Activated T-helper 1 cell treated with Interleukin-2 at 50 U/mL for 16 hours (primary cell): Measurements from ENCODE around the gene GNMT.
"Not testable (repeated sequence)": the region's sequence is repeated elsewhere in the genome, so short reads cannot be mapped to it uniquely, and the experiment has no call there.

ENCODE experiments used
- DNase-seq: peaks from one replicate; pipeline ENCODE4 v3.0.0-alpha.2; 2020; ENCODE audit warnings: low read depth

GNMT gene

GRCh38 chr6:42941356-42941755, 19.2 kb upstream of the GNMT start:
- DNase-seq, result not testable (repeated sequence)

GRCh38 chr6:42942444-42942843, 18.1 kb upstream of the GNMT start:
- DNase-seq, result no peak

GRCh38 chr6:42947950-42948349, 12.6 kb upstream of the GNMT start:
- no peak for DNase-seq

DNA sequence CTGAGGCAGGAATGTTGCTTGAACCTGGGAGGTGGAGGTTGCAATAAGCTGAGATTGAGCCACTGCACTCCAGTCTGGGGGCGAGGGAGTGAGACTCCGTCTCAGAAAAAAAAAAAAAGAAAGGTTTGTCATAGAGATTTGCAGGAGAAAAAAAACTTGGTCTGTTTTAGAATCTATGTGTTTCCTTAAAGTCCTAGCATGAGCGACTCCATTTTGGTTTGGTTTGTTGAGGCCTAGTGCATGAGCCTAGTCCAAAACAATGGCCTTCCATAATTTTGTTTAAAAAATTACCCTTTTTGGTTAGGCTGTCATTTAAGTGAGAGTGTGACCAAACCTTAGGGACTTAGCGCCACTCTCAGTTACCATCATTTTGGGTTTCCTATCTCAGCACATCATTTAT, 8.2 kb upstream of the GNMT start:
- no peak for DNase-seq

DNA sequence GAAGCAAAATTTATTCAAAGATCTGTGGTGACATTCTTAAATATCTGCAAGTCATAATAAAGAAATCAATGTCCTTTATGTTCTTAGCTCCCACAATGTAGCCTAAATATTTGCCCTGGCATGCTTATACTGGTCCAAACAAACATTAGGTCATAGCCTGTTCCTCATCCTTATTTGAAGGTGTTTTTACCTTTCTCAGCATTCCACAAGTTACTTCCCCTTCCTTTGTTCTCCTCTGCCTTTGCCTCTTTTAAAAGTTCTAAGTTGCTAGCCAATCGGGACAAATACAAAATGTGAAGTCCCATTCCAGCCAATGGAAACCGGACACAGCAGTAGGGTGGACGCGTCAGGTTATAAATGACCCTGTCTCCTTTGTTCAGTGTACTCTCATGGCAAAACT, 6.1 kb upstream of the GNMT start:
- not testable (repeated sequence) for DNase-seq

DNA sequence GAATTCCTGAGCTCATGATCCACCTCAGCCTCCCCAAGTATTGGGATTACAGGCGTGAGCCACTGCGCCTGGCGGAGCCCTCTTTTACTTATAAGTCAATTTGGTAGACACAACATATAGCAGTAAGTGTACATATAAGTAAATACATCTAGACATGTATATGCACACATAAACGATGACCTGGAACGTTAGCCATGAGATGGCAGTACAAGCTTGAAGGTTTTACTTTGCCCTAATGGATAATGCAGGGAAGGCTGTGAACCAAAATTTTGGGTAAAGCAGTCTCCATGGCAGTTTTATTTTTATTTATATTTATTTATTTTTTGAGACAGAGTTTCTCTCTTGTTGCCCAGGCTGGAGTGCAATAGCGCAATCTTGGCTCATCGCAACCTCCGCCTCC, 2.4 kb upstream of the GNMT start:
- no peak for DNase-seq

GRCh38 chr6:42959917-42960242, 674 bp upstream of the GNMT start:
- DNase-seq, result no peak

- DNase-seq, result no peak
Measured at GRCh38 chr6:42961020-42961470, 491 bp downstream of the GNMT start.

DNA sequence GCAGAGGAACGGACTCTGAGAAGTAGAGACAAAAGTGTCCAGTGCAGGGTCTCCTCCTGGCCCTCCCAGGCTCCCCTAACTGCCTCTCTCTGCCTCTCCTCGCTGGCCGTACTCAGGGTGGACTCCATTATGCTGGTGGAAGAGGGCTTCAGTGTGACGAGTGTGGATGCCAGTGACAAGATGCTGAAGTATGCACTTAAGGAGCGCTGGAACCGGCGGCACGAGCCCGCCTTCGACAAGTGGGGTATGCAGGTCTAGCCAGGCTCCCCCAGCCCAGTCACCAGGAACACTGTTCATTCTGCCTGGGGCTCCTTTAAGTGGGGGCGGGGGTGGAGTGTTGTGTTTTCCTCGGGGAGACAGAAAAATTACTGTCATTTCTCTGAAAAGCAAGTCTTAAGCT, 1.5 kb downstream of the GNMT start:
- no peak for DNase-seq

DNA sequence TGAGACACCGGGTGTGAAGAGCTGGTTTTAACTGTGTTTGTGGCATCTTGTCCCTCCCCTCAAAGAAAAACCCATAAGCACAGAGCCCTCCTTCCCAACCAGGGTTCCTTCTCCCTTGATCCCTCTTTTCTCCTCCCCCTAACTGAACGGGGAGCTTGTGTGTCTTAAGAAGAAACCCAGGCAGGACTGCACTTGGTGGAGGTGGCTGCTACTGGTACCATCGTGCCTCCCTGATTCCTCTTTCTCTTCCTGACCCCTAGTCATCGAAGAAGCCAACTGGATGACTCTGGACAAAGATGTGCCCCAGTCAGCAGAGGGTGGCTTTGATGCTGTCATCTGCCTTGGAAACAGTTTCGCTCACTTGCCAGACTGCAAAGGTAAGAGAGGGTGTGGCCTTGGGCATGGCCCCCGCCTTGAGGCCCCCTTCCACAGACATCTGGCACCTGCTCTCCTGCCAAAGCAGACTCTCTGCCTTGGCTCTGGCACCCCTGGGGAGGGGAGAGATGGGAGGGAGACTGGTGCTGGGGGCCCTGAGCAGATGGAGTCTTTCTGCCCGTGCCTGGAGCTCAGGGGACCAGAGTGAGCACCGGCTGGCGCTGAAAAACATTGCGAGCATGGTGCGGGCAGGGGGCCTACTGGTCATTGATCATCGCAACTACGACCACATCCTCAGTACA, 2.1 kb downstream of the GNMT start:
- no peak for DNase-seq

- DNase-seq, result no peak
Measured at GRCh38 chr6:42963179-42963854, 2.8 kb downstream of the GNMT start.

- DNase-seq, result no peak
Measured at GRCh38 chr6:42963855-42964605, 3.5 kb downstream of the GNMT start.

DNA sequence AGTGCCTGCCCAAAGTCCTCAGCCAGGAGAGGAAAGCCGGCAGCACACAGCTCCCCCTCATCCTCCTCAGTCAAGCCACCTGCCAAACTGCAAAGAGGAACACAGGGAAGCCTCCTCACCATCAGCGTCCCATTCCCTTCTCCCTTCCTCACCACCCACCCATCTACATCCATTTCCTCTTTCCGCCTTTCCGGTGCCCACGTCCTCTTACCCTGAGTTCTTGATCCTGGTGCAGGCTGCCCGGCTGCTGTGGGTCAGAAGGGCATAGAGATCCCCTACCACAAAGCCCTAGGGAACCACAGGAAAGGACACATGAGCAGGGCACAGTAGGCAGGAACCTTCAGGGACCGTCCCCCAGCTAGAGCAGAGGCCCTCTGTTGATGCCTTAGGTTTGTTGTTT, 6.0 kb downstream of the GNMT start:
- no peak for DNase-seq

- no peak for DNase-seq
Measured at GRCh38 chr6:42967228-42967627, 6.7 kb downstream of the GNMT start.

- no peak for DNase-seq
Measured at GRCh38 chr6:42968126-42968701, 7.7 kb downstream of the GNMT start.

DNA sequence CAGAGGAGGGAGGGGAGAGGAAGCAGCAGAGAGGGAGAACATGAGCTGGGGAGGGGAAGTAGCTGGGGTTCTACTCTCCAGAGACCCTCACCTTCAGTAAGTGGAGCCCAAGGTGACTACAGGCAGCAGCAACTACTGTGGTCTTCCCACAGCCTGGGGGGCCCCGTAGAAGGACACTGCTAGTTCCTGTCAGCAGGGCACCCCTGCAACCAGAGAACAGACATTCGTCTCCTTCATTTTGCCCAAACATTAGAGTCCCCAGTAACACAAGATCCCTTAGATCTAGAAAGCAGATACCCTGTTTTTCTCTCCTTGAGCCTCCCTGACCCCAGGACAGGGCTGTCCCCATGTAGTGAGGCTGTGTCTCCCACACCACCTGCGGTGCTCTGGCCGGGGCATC, 8.2 kb downstream of the GNMT start:
- DNase-seq, result no peak

DNA sequence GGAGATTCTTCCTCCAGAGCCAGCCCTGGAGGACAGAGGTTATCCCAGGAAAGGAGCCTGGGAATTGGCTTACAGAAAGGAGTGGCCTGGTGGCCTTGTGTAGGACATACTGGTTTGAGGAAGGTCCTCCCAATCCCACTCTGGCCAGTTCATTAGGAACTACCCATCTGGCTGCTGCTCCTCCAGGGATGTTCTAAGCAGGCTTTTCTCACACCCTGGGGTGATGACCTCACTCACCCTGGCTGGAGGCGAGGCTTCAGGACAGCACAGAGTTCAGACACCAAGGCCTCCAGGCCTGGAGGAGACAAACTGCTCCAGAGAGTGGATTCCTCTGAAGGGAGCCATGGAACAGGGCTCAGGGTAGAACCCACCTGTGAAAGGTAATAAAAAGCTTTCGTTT, 8.9 kb downstream of the GNMT start:
- DNase-seq, result no peak

- no peak for DNase-seq
Measured at GRCh38 chr6:42969934-42970333, 9.4 kb downstream of the GNMT start.

DNA sequence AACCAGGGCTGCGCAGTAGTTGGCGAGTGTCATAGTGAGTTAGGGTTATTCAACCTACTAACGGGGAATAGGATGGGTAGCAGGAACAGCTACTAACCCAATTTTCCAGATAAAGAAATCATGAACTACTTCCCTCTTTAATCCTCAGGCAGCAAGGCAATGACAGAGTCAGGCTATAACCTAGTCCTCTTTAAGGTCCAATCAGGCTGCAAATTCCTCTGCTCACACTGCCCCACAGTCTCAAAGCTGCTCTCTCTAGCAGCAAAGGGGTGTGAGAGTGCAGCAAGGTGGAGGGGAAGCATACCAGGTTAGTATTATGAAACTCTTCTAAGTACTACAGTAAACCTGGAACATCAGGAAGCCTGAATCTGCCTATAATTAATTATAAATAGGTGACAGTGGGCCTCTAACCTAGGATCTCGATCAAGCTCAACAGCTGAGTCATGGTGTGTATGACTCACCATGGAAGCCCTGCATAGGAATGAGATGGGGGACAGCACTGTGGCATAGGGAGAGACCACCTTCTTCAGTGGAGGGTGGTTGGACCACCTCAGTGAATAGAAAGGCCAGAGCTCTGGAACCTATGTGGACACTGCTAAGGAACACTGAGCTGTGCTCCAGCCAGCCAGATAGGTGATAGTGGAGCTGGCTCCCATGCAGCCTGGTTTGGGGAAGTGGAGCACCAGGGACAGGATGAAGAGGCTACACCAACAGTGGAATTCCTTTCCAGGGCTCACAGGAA, 10.5 kb downstream of the GNMT start:
- DNase-seq, result no peak

- DNase-seq, result no peak
Measured at GRCh38 chr6:42971746-42972327, 11.3 kb downstream of the GNMT start.

DNA sequence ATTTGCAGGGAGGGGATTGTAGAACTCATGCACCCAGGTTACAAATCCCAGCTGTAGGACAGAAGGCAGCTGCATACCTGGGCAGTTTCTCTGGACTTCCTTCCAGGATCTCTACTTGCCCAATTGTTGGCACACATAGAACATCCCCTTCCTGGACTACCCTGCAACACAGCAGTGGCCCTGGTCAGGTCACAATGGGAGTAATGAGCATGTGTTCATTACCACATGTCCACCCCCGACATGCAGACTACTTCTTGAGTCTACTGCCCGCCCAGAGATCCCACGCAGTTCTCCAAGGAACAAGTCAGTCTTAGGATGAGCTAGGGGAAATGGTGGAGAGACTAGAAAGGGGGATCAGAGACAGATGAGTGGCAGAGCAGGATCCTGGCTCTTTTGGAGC, 13.4 kb downstream of the GNMT start:
- DNase-seq, result no peak

DNA sequence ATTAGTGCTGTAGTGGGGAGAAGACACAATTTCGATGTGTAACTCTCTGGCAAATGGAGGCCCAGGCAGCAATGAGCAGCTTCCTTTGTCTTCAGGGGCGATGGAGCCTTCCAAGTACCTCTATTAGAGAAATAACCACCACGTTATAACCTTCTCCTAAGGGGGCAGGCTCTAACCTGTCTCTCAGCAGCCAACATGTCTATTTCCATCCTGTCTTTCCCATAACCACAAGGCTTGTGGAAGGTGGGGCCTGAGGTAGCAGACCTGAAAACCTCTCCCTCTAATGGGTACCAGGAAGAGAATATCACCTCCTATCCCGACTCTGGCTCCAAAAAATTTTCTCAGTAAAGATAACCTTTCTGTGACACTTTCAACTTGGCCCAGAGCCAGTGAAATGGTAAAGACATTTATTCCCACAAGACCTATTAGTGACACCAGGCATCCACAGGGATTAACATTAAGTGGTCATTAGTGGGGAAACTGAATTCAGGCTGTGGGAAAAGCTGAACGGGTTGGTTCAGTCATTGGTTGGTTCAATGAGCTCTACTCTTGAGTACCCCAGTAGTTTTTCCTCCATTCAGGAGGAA, 14.5 kb downstream of the GNMT start:
- no peak for DNase-seq
